Sigmoid colon (tissue), 4 donors: ENCODE results near the gene SPINK13.

ENCODE experiments used
- EP300 ChIP-seq, 4 donors: sonication (generic); formaldehyde crosslinking; IDR thresholded peaks; one replicate each; pipeline ENCODE4 v1.6.1; 2017; ENCODE audit warnings: antibody characterized with exemption in 4 of 4
- POLR2AphosphoS5 ChIP-seq, 4 donors: sonication (generic); formaldehyde crosslinking; IDR thresholded peaks; one replicate each; pipeline ENCODE4 v1.6.1; 2017; ENCODE audit warnings: antibody characterized with exemption in 4 of 4
- TF ChIP-seq, protein P1 (sequence below), 4 experiments: fragments of 450-650 bp in 3 of 4; fragments of 200-600 bp in 1 of 4; IDR thresholded peaks; one replicate each; pipeline ENCODE4 v1.5.1; 2016 to 2019; ENCODE audit warnings: antibody characterized with exemption in 4 of 4, mild to moderate bottlenecking in 3 of 4, moderate library complexity in 2 of 4

DNA sequence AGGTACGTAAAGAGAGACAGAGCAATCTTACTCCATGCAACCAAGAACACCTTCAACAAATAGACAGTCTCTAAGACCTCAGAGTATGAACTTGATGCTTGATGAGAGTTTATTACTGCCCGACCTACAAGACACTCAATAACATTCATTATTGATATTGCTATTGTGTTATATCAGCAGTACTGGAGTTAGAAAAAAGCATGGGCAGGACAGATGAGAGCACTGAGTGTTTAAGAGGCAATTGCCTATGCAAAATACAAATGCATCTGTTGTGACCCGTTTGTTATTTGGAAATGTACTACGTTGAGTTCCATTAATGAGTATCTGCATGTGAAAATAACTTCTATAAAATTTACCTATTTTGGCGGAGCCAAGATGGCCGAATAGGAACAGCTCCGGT, 38.4 kb upstream of the SPINK13 start:
- TF ChIP-seq EP300 (IDR thresholded peaks at IDR 0.05) (no peak), POLR2AphosphoS5 (IDR thresholded peaks at IDR 0.05) (no peak)
- TF ChIP-seq, protein P1, sequence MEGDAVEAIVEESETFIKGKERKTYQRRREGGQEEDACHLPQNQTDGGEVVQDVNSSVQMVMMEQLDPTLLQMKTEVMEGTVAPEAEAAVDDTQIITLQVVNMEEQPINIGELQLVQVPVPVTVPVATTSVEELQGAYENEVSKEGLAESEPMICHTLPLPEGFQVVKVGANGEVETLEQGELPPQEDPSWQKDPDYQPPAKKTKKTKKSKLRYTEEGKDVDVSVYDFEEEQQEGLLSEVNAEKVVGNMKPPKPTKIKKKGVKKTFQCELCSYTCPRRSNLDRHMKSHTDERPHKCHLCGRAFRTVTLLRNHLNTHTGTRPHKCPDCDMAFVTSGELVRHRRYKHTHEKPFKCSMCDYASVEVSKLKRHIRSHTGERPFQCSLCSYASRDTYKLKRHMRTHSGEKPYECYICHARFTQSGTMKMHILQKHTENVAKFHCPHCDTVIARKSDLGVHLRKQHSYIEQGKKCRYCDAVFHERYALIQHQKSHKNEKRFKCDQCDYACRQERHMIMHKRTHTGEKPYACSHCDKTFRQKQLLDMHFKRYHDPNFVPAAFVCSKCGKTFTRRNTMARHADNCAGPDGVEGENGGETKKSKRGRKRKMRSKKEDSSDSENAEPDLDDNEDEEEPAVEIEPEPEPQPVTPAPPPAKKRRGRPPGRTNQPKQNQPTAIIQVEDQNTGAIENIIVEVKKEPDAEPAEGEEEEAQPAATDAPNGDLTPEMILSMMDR (IDR thresholded peaks at IDR 0.05) = no peak
